Keratinocyte (primary cell): ENCODE measurements around the gene PYCR2. TPM values are rescaled to one million over a fixed set of nuclear protein-coding genes. Genes with fewer than 3 reads are reported as not detected.

ENCODE experiments used
- DNase-seq: peaks from one replicate; pipeline ENCODE4 v3.0.0-alpha.2; 2011; ENCODE audit warnings: low read depth, missing footprints, low spot score
- FAIRE-seq: peaks from 2 replicates; lab custom pipeline; 2011; peaks lifted over from hg19 to GRCh38; lab: Jason Lieb, UNC
- H2AFZ ChIP-seq: 2 replicates; pipeline ENCODE4 v1.6.0; 2012; ENCODE audit warnings: low read length, control low read depth, inconsistent platforms; ENCODE audit not compliant: control insufficient read depth
- H3K27ac ChIP-seq: 2 replicates; pipeline ENCODE4 v1.5.1; 2011; ENCODE audit warnings: low read length; ENCODE audit not compliant: control insufficient read depth, insufficient read depth
- H3K27me3 ChIP-seq: 3 replicates; pipeline ENCODE4 v1.6.0; 2011; ENCODE audit warnings: low read length; ENCODE audit not compliant: control insufficient read depth, insufficient read depth; ENCODE audit errors: extremely low read depth
- H3K36me3 ChIP-seq, 2 experiments: 2 replicates in 1 of 2; 3 replicates in 1 of 2; pipeline ENCODE4 v1.5.1; 2011; ENCODE audit warnings: low read length in 2 of 2, mild to moderate bottlenecking in 1 of 2; ENCODE audit not compliant: control insufficient read depth in 2 of 2, insufficient read depth in 2 of 2; ENCODE audit errors: extremely low read depth in 1 of 2
- H3K4me1 ChIP-seq: 3 replicates; pipeline ENCODE4 v1.5.1; 2011; ENCODE audit warnings: low read length; ENCODE audit not compliant: control insufficient read depth, insufficient read depth; ENCODE audit errors: extremely low read depth
- H3K4me2 ChIP-seq: 3 replicates; pipeline ENCODE4 v1.6.0; 2011; ENCODE audit warnings: low read depth, low read length; ENCODE audit not compliant: control insufficient read depth, insufficient read depth; ENCODE audit errors: extremely low read depth
- H3K4me3 ChIP-seq, 3 experiments: fragments of 200-600 bp in 1 of 3; sonication (generic) in 1 of 3; 2 replicates in 2 of 3; 3 replicates in 1 of 3; pipeline ENCODE4 v1.5.1; 2011 to 2016; ENCODE audit warnings: low read length in 3 of 3, mild to moderate bottlenecking in 3 of 3, control low read depth in 2 of 3, inconsistent platforms in 1 of 3, low read depth in 1 of 3, mixed read lengths in 1 of 3, mixed run types in 1 of 3, moderate library complexity in 1 of 3; ENCODE audit not compliant: control insufficient read depth in 2 of 3, insufficient read depth in 2 of 3; ENCODE audit errors: extremely low read depth in 1 of 3
- H3K79me2 ChIP-seq: 2 replicates; pipeline ENCODE4 v1.6.0; 2012; ENCODE audit warnings: low read length; ENCODE audit not compliant: control insufficient read depth, insufficient read depth
- H3K9ac ChIP-seq: 3 replicates; pipeline ENCODE4 v1.6.0; 2011; ENCODE audit warnings: low read length; ENCODE audit not compliant: control insufficient read depth, insufficient read depth; ENCODE audit errors: extremely low read depth
- H3K9me1 ChIP-seq: 3 replicates; pipeline ENCODE4 v1.6.0; 2011; ENCODE audit warnings: low read length; ENCODE audit not compliant: control insufficient read depth, insufficient read depth; ENCODE audit errors: extremely low read depth
- H3K9me3 ChIP-seq: 2 replicates; pipeline ENCODE4 v1.5.1; 2012; ENCODE audit warnings: low read depth, low read length; ENCODE audit not compliant: control insufficient read depth
- H4K20me1 ChIP-seq: 3 replicates; pipeline ENCODE4 v1.6.0; 2011; ENCODE audit warnings: low read length; ENCODE audit not compliant: control insufficient read depth, insufficient read depth; ENCODE audit errors: extremely low read depth
- CTCF ChIP-seq, 3 experiments: IDR thresholded peaks in 1 of 3; conservative IDR thresholded peaks in 1 of 3; optimal IDR thresholded peaks in 1 of 3; 2 replicates in 2 of 3; 3 replicates in 1 of 3; pipeline versions ENCODE3 to v1.5.1; 2011; ENCODE audit warnings: low read length in 3 of 3, mild to moderate bottlenecking in 3 of 3, moderate library complexity in 2 of 3, control low read depth in 1 of 3, inconsistent platforms in 1 of 3; ENCODE audit not compliant: insufficient read depth in 2 of 3; ENCODE audit errors: extremely low read depth in 1 of 3
- EZH2 ChIP-seq: IDR thresholded peaks from one replicate; pipeline ENCODE4 v1.6.1; 2012; ENCODE audit warnings: inconsistent platforms, mild to moderate bottlenecking, low read length, moderate library complexity
- dilution Hi-C: fragments of 300-500 bp; cut with MboI; formaldehyde crosslinking; loops from one replicate; pipeline ENCODE4 v1.7.0; 2020; ENCODE audit warnings: low sequenced_read_pairs; ENCODE audit not compliant: extremely low pct_ligation_motif_present
- polyA plus RNA-seq, 5 experiments: library from polyadenylated mRNA; depleted of rRNA in 3 of 5; stranded (reverse) in 3 of 5; stranded (forward) in 1 of 5; unstranded in 1 of 5; fragments of >200 nt; gene quantifications; 1 replicate in 1 of 5; 2 replicates in 3 of 5; 3 replicates in 1 of 5; pipeline versions ENCODE4 v1.2.1 to v1.2.3, GENCODE V29; 2011 to 2012; ENCODE audit warnings: missing spikeins in 2 of 5, low read depth in 1 of 5, low replicate concordance in 1 of 5

PYCR2 gene
- polyA plus RNA-seq, 1 donor (not counting 4 experiments of a cell fraction or from before 2014, with no cell fraction given), result 45.5 TPM

DNA sequence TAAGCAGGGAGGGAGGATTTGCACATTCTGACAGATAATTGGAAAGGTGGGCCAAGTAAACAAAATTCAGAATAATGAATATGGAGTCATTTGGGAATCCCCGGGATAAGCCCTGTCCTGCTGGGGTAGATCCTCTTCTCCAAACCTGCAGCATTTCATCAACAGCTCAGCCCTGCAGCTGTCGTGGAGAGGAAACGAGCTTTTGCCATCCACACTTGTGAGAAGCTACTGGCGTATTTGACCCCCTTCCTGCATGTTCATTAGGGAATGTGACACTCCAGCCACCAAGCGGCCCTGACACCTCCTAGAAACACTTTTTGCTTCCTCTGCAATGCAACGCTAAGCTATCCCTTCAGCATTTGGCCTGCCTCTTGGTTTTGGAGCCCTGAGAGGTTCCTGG is 25.0 kb upstream of the PYCR2 start:
- H3K27ac ChIP-seq, result no peak overlapping the region
- H3K9ac ChIP-seq, result no peak overlapping the region
- H3K9me1 ChIP-seq, result no peaks in the 10 kb centered on the region
- peaks cover 16% of the 10 kb centered on the region for H3K27me3 ChIP-seq
- TF ChIP-seq EZH2 (no peak), CTCF (optimal IDR thresholded peaks at IDR 0.05 in 1 of 3, IDR thresholded peaks at IDR 0.05 in 1 of 3, conservative IDR thresholded peaks at IDR 0.05 in 1 of 3; ENCODE audit: extremely low read depth in 1 of 3, insufficient read depth in 2 of 3, low read length in 3 of 3) (no peak)
- FAIRE-seq (no peak), DNase-seq (no peak)
- no peak overlapping the region for H3K4me3 ChIP-seq
- H4K20me1 ChIP-seq, result no peaks in the 10 kb centered on the region
- no peaks in the 10 kb centered on the region for H3K9me3 ChIP-seq
- no peak overlapping the region for H3K4me2 ChIP-seq
- H3K36me3 ChIP-seq, result no peaks in the 10 kb centered on the region
- peaks cover 5% of the 10 kb centered on the region for H3K4me1 ChIP-seq
- no peaks in the 10 kb centered on the region for H3K79me2 ChIP-seq
- H2AFZ ChIP-seq, result no peak overlapping the region
- dilution Hi-C loops, result no loop called here

- Histone ChIP-seq H3K9ac (no peak overlapping the region), H3K36me3 (no peaks in the 10 kb centered on the region), H4K20me1 (no peaks in the 10 kb centered on the region), H3K4me1 (peaks cover 6% of the 10 kb centered on the region), H3K27me3 (peaks cover 16% of the 10 kb centered on the region), H3K27ac (no peak overlapping the region), H2AFZ (no peak overlapping the region), H3K4me2 (no peak overlapping the region), H3K4me3 (no peak overlapping the region), H3K9me3 (no peaks in the 10 kb centered on the region), H3K9me1 (no peaks in the 10 kb centered on the region), H3K79me2 (no peaks in the 10 kb centered on the region)
- TF ChIP-seq EZH2 (no peak), CTCF (optimal IDR thresholded peaks at IDR 0.05 in 1 of 3, IDR thresholded peaks at IDR 0.05 in 1 of 3, conservative IDR thresholded peaks at IDR 0.05 in 1 of 3; ENCODE audit: extremely low read depth in 1 of 3, insufficient read depth in 2 of 3, low read length in 3 of 3) (no peak)
- no peak for FAIRE-seq
- DNase-seq, result no peak
- dilution Hi-C loops, result no loop called here
Measured at GRCh38 chr1:225946803-225947202, 22.8 kb upstream of the PYCR2 start.
